ENCODE data around the gene ISYNA1.

DNA sequence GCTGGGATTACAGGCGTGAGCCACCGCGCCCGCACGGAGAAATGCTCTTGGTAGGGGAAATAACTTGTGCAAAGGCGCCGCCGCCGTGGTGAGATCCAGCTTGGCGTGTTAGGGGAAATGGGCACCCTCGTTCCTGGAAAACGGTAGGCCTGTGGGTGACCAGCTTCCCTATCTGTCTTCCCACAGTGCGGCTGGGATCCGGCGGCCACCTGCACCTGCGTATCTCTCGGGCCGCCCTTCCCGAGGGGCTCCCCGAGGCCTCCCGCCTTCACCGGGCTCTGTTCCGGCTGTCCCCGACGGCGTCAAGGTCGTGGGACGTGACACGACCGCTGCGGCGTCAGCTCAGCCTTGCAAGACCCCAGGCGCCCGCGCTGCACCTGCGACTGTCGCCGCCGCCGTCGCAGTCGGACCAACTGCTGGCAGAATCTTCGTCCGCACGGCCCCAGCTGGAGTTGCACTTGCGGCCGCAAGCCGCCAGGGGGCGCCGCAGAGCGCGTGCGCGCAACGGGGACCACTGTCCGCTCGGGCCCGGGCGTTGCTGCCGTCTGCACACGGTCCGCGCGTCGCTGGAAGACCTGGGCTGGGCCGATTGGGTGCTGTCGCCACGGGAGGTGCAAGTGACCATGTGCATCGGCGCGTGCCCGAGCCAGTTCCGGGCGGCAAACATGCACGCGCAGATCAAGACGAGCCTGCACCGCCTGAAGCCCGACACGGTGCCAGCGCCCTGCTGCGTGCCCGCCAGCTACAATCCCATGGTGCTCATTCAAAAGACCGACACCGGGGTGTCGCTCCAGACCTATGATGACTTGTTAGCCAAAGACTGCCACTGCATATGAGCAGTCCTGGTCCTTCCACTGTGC, 49.6 kb downstream of the ISYNA1 start:
- TF ChIP-seq EZH2 (IDR thresholded peaks at IDR 0.05; ENCODE audit: borderline replicate concordance, insufficient read depth, low read depth, low read length, poor library complexity, severe bottlenecking): no peak
- TF ChIP-seq, protein P1, sequence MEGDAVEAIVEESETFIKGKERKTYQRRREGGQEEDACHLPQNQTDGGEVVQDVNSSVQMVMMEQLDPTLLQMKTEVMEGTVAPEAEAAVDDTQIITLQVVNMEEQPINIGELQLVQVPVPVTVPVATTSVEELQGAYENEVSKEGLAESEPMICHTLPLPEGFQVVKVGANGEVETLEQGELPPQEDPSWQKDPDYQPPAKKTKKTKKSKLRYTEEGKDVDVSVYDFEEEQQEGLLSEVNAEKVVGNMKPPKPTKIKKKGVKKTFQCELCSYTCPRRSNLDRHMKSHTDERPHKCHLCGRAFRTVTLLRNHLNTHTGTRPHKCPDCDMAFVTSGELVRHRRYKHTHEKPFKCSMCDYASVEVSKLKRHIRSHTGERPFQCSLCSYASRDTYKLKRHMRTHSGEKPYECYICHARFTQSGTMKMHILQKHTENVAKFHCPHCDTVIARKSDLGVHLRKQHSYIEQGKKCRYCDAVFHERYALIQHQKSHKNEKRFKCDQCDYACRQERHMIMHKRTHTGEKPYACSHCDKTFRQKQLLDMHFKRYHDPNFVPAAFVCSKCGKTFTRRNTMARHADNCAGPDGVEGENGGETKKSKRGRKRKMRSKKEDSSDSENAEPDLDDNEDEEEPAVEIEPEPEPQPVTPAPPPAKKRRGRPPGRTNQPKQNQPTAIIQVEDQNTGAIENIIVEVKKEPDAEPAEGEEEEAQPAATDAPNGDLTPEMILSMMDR (IDR thresholded peaks at IDR 0.05): peak; percentile 99
